Esophagus squamous epithelium (tissue), 5 donors: ENCODE measurements around the gene RHOT2. TPM values are rescaled to one million over a fixed set of nuclear protein-coding genes. Genes with fewer than 3 reads are reported as not detected.

Experiments used
- DNase-seq: peaks from one replicate; lab custom pipeline; 2025; lab: John Stamatoyannopoulos, UW
- H3K27ac ChIP-seq, 4 donors: fragments of 200-600 bp; sonication (generic); one replicate each; pipeline ENCODE4 v1.5.1; 2016 to 2019; ENCODE audit warnings: mild to moderate bottlenecking in 1 of 4
- H3K27me3 ChIP-seq, 4 donors: fragments of 200-600 bp; sonication (generic); 1 replicate in 3 of 4; 2 replicates in 1 of 4; pipeline versions ENCODE4 v1.5.1 to v1.6.0; 2017 to 2021; ENCODE audit warnings: antibody characterized with exemption in 1 of 4
- H3K36me3 ChIP-seq, 3 donors: fragments of 200-600 bp; sonication (generic); one replicate each; pipeline ENCODE4 v1.5.1; 2016 to 2019
- H3K4me1 ChIP-seq, 3 donors: fragments of 200-600 bp; sonication (generic); one replicate each; pipeline ENCODE4 v1.5.1; 2017 to 2019
- H3K4me3 ChIP-seq, 4 donors: fragments of 200-600 bp; sonication (generic); 1 replicate in 3 of 4; 2 replicates in 1 of 4; pipeline ENCODE4 v1.5.1; 2016 to 2019; ENCODE audit warnings: mild to moderate bottlenecking in 2 of 4, moderate library complexity in 1 of 4
- H3K9me3 ChIP-seq, 3 donors: fragments of 200-600 bp; sonication (generic); one replicate each; pipeline ENCODE4 v1.5.1; 2016 to 2019
- CTCF ChIP-seq, 6 experiments: fragments of 450-650 bp in 4 of 6; fragments of 200-600 bp in 2 of 6; sonication (generic) in 2 of 6; IDR thresholded peaks; one replicate each; pipeline ENCODE4 v1.5.1; 2016 to 2019; ENCODE audit warnings: antibody characterized with exemption in 6 of 6, mild to moderate bottlenecking in 4 of 6, moderate library complexity in 4 of 6
- POLR2A ChIP-seq, 4 donors: fragments of 450-650 bp; IDR thresholded peaks; one replicate each; pipeline ENCODE4 v1.6.1; 2017; ENCODE audit warnings: antibody characterized with exemption in 4 of 4, mild to moderate bottlenecking in 4 of 4, moderate library complexity in 3 of 4
- WGBS, 2 donors: methylation state at CpG; one replicate each; pipeline ENCODE4 v1.1.5; 2018; 5-methylcytosine and 5-hydroxymethylcytosine counted together
- intact Hi-C: fragments of 100-400 bp; cut with DNase I; formaldehyde crosslinking; loops from one replicate; pipeline ENCODE4 v1.15.0; 2022
- total RNA-seq, 4 donors: library from RNA; depleted of rRNA; stranded (reverse); fragments of >200 nt; gene quantifications; one replicate each; pipeline ENCODE4 v1.1.0, GENCODE V29; 2016
- donor health status: DM: yes; HTN: yes; CAD: no.

The RHOT2 gene
- total RNA-seq, 4 donors from 2014 or later = 28.4 to 70.2 (median 48.9) TPM

GRCh38 chr16:640614-641013 is 27.3 kb upstream of the RHOT2 start:
- Histone ChIP-seq H3K9me3 (no peaks in the 10 kb centered on the region), H3K4me1 (peaks cover 17 to 64% (median 27%) of the 10 kb centered on the region in 3 donors), H3K4me3 (peak overlapping the region in 1 of 4 donors; percentile 68), H3K27me3 (no peaks in the 10 kb centered on the region), H3K36me3 (no peaks in the 10 kb centered on the region), H3K27ac (peak overlapping the region in 1 of 4 donors; percentile 76)
- intact Hi-C loops = no loop called here
- no peak for DNase-seq
- TF ChIP-seq POLR2A (IDR thresholded peaks at IDR 0.05) (no peak), CTCF (IDR thresholded peaks at IDR 0.05) (no peak)
- no CpG with 5 or more reads among the region's 5 CpGs for WGBS, 2 donors

GRCh38 chr16:641326-642188 is 26.4 kb upstream of the RHOT2 start, which contains the start of gene MCRIP2:
MCRIP2 (plus strand) TSS chr16:641828; CDS start chr16:641992, 164 bp downstream.
- TF ChIP-seq CTCF (IDR thresholded peaks at IDR 0.05) (no peak), POLR2A (IDR thresholded peaks at IDR 0.05) (peak in 2 of 4 donors; percentile 55 to 66)
- no CpG with 5 or more reads among the region's 81 CpGs for WGBS, 2 donors
- peak within 1 kb of the TSS; percentile 59 to 97 (median 76) for H3K4me3 ChIP-seq
- intact Hi-C loops = no loop called here
- no peaks in the 10 kb centered on the region for H3K27me3 ChIP-seq
- no peak for DNase-seq
- H3K27ac ChIP-seq = peak within 1 kb of the TSS; percentile 76 to 90 (median 84)
- no peaks in the 10 kb centered on the region for H3K36me3 ChIP-seq
- H3K9me3 ChIP-seq = no peaks in the 10 kb centered on the region
- peaks cover 24 to 69% (median 25%) of the 10 kb centered on the region in 3 donors for H3K4me1 ChIP-seq

DNA sequence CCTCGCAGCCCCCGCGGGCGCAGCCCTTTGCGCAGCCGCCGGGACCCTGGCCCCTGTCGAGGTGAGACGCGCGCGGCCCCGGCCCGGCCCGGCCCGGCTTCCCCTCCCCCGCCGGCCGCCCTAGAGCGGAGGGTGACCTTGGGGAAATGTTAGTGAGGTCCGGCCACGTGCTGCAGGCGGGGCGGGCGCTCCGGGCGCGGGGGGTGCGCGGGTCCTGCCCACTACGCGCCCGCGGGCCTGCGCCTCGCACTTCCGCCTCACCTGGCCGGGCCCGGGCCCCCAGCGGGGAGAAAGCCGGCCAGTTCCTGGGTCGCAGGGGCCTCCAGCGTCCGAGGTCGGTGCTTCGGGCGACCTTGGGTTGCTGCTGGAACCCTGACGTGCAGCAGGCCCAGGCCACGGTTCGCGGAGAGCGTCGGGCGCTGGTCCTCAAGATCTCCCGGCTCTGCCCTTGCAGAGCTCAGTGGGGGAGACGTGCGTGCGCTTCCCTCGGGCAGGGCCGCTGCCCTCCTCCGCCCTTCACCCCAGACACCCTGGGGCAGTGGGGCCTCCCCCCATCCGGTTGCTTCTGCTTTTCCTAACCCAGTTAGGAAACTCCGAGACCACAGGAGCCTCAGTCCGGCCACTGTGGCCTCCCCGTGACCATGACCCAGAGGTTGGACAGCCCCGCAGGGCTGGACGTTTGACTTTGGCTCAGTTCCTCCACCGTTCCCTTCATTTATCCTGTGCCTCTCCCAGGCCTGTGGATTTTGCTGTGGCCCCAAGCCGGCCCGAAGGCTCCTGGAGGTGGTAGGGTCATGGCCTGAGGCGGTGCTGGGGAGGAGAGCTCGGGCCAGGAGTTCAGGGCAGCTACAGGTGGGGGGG is 25.5 kb upstream of the RHOT2 start:
- 0 to 7% methylated on average over 3 of the region's 72 CpGs for WGBS, 2 donors
- TF ChIP-seq POLR2A (IDR thresholded peaks at IDR 0.05) (no peak), CTCF (IDR thresholded peaks at IDR 0.05) (no peak)

DNA sequence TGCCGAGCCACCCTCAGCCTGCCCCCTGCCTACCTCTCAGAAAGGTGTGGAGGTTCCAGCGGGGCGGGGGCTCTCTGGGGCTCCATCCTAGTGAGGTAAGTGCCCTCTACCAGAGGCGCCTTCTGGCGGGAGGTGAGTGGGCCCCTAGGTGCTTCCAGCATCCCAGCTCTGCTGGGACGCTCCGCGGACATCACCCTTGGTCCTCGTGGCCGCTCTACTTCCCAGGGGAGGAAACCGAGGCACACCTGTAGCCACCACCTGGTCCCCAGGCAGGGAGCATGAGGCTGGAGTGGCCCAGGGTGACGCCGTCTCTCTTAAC is 24.9 kb upstream of the RHOT2 start:
- intact Hi-C loops = no loop called here
- H3K4me3 ChIP-seq = peak overlapping the region; percentile 59 to 97 (median 76)
- 30 to 94% methylated on average over 2 of the region's 13 CpGs for WGBS, 2 donors
- H3K9me3 ChIP-seq = no peaks in the 10 kb centered on the region
- no peak for DNase-seq
- no peaks in the 10 kb centered on the region for H3K36me3 ChIP-seq
- H3K27me3 ChIP-seq = no peaks in the 10 kb centered on the region
- peaks cover 27 to 74% (median 32%) of the 10 kb centered on the region in 3 donors for H3K4me1 ChIP-seq
- peak overlapping the region; percentile 61 to 90 (median 84) for H3K27ac ChIP-seq
- TF ChIP-seq POLR2A (IDR thresholded peaks at IDR 0.05) = no peak
- no peak for TF ChIP-seq CTCF (IDR thresholded peaks at IDR 0.05)

More for the DNA sequence above, 25.5 kb upstream of the RHOT2 start:
- Histone ChIP-seq H3K4me3 (peak overlapping the region; percentile 59 to 97 (median 76)), H3K9me3 (no peaks in the 10 kb centered on the region), H3K36me3 (no peaks in the 10 kb centered on the region), H3K27me3 (no peaks in the 10 kb centered on the region), H3K4me1 (peaks cover 24 to 74% (median 29%) of the 10 kb centered on the region in 3 donors), H3K27ac (peak overlapping the region; percentile 76 to 90 (median 84))
- DNase-seq = no peak
- intact Hi-C loops = no loop called here
